Muscle layer of colon (tissue), 2 donors: Measurements from ENCODE around the gene RDH14.

Source experiments
- H3K27ac ChIP-seq: one replicate; pipeline ENCODE4 v1.7.0; 2013; ENCODE audit warnings: low read depth, mild to moderate bottlenecking, low read length, moderate library complexity
- H3K27me3 ChIP-seq, 2 donors: one replicate each; pipeline ENCODE4 v1.7.0; 2013; ENCODE audit warnings: low read length in 2 of 2, mild to moderate bottlenecking in 2 of 2; ENCODE audit not compliant: insufficient read depth in 2 of 2, control insufficient read depth in 1 of 2
- H3K36me3 ChIP-seq: one replicate; pipeline ENCODE4 v1.7.0; 2013; ENCODE audit warnings: mild to moderate bottlenecking, low read length; ENCODE audit not compliant: insufficient read depth
- H3K4me1 ChIP-seq: one replicate; pipeline ENCODE4 v1.7.0; 2013; ENCODE audit warnings: mild to moderate bottlenecking, low read length; ENCODE audit not compliant: insufficient read depth
- H3K4me3 ChIP-seq, 2 donors: one replicate each; pipeline ENCODE4 v1.7.0; 2013; ENCODE audit warnings: low read length in 2 of 2, low read depth in 1 of 2, mild to moderate bottlenecking in 1 of 2, moderate library complexity in 1 of 2
- H3K9ac ChIP-seq: one replicate; pipeline ENCODE4 v1.7.0; 2013; ENCODE audit warnings: low read length
- H3K9me3 ChIP-seq: one replicate; pipeline ENCODE4 v1.7.0; 2013; ENCODE audit warnings: mild to moderate bottlenecking, low read length
- donor health status: abdominal sarcoma.
- donor health status: Adenocarcinoma of cecum.

Gene RDH14

DNA sequence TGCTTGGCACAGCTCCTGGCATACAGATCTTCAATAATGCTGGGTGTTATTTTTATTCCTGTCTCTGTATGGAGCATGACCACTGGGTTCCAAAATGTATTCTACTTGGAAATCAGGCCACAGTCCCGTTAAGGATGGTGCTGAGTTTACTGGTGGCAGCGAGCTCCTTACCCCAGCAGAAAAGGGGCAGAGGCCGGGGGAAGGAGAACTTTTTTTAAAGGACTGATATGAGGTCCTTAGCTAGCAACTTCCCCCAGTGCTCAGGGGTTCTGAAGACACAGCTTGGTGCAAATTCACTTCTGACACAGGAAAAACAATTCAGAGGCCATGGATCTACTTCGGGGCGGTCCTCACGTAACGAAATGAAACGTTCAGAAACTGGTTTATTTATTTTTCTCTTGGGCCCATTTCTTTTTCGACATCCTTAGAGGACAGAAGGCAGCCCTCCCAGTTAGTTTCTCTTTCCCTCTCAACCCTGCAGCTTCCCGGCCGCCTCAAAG lies 872 bp downstream of the RDH14 start:
- Histone ChIP-seq H3K9ac (peak overlapping the region; percentile 79), H3K4me3 (peak overlapping the region; percentile 62 to 84), H3K4me1 (peaks cover 22% of the 10 kb centered on the region)

DNA sequence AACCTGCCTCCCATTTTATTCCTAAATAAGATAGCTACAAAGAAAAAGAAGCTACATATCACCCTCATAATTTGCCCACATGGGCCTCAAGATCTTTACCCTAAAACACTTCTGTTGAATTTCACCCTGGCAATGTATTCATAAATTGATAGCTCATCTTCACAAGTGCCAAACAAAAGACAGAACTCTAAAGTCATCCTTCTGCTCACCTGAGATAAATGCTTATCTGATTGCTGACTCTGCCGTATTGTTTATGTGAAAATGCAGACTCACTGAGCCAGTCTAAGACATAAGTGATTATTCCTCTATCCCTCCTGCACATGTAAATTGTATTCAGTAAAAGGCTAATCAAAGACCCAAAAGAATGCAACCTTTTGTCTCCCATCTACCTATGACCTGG lies 2.0 kb downstream of the RDH14 start:
- Histone ChIP-seq H3K36me3 (peaks cover 10% of the 10 kb centered on the region), H3K9me3 (no peaks in the 10 kb centered on the region), H3K27ac (no peak overlapping the region), H3K27me3 (no peaks in the 10 kb centered on the region), H3K4me1 (peaks cover 22% of the 10 kb centered on the region), H3K9ac (peak overlapping the region; percentile 79), H3K4me3 (peak overlapping the region in 1 of 2 donors; percentile 62)

More for the DNA sequence above, 872 bp downstream of the RDH14 start:
- H3K9me3 ChIP-seq, result no peaks in the 10 kb centered on the region
- peaks cover 7% of the 10 kb centered on the region for H3K36me3 ChIP-seq
- H3K27ac ChIP-seq, result peak overlapping the region; percentile 94
- no peaks in the 10 kb centered on the region for H3K27me3 ChIP-seq

GRCh38 chr2:18557121-18557520 lies 3.3 kb downstream of the RDH14 start:
- Histone ChIP-seq H3K36me3 (peaks cover 12% of the 10 kb centered on the region), H3K4me3 (no peak overlapping the region), H3K9ac (no peak overlapping the region), H3K27ac (no peak overlapping the region), H3K27me3 (no peaks in the 10 kb centered on the region), H3K4me1 (peaks cover 22% of the 10 kb centered on the region), H3K9me3 (no peaks in the 10 kb centered on the region)

- H3K9ac ChIP-seq, result no peak overlapping the region
- H3K27me3 ChIP-seq, result no peaks in the 10 kb centered on the region
- peaks cover 9% of the 10 kb centered on the region for H3K4me1 ChIP-seq
- no peaks in the 10 kb centered on the region for H3K9me3 ChIP-seq
- peaks cover 12% of the 10 kb centered on the region for H3K36me3 ChIP-seq
- H3K27ac ChIP-seq, result no peak overlapping the region
- H3K4me3 ChIP-seq, result no peak overlapping the region
Measured at GRCh38 chr2:18552351-18553077, 7.9 kb downstream of the RDH14 start.

DNA sequence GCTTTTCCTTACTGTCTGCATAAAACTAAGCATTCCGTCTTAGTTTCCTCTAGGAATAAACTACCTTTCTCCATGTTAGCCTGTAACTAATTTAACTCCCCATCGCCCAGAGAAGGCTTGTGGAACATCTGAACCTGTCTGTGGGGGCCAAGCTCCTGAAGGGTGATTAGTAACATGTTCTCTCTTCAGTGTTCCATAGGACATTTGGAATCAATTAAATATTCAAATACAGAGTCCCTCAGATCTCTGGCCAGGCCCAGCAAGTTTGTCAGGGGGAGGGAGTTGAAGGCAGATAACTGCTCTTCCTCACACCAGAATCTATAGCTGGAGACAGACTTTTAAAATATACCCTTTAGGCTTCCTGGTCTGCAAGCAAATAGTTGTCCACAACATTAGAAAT lies 8.8 kb downstream of the RDH14 start:
- H3K4me1 ChIP-seq, result peaks cover 12% of the 10 kb centered on the region
- no peak overlapping the region for H3K9ac ChIP-seq
- H3K36me3 ChIP-seq, result peaks cover 12% of the 10 kb centered on the region
- no peaks in the 10 kb centered on the region for H3K9me3 ChIP-seq
- H3K27me3 ChIP-seq, result no peaks in the 10 kb centered on the region
- H3K27ac ChIP-seq, result no peak overlapping the region
- H3K4me3 ChIP-seq, result no peak overlapping the region

GRCh38 chr2:18551169-18551568 lies 9.3 kb downstream of the RDH14 start:
- H3K27me3 ChIP-seq, result no peaks in the 10 kb centered on the region
- H3K4me1 ChIP-seq, result peaks cover 16% of the 10 kb centered on the region
- no peak overlapping the region for H3K4me3 ChIP-seq
- H3K27ac ChIP-seq, result no peak overlapping the region
- H3K36me3 ChIP-seq, result peaks cover 12% of the 10 kb centered on the region
- no peak overlapping the region for H3K9ac ChIP-seq
- H3K9me3 ChIP-seq, result no peaks in the 10 kb centered on the region

GRCh38 chr2:18550433-18550832 lies 10.0 kb downstream of the RDH14 start:
- Histone ChIP-seq H3K9me3 (no peaks in the 10 kb centered on the region), H3K4me3 (no peak overlapping the region), H3K9ac (no peak overlapping the region), H3K27me3 (no peaks in the 10 kb centered on the region), H3K4me1 (peaks cover 16% of the 10 kb centered on the region), H3K36me3 (peaks cover 10% of the 10 kb centered on the region), H3K27ac (no peak overlapping the region)

- peaks cover 5% of the 10 kb centered on the region for H3K36me3 ChIP-seq
- H3K4me1 ChIP-seq, result peaks cover 16% of the 10 kb centered on the region
- no peak overlapping the region for H3K9ac ChIP-seq
- H3K4me3 ChIP-seq, result no peak overlapping the region
- H3K27me3 ChIP-seq, result no peaks in the 10 kb centered on the region
- H3K27ac ChIP-seq, result no peak overlapping the region
- H3K9me3 ChIP-seq, result no peaks in the 10 kb centered on the region
Measured at GRCh38 chr2:18549083-18549482, 11.4 kb downstream of the RDH14 start.

GRCh38 chr2:18548621-18549020 lies 11.8 kb downstream of the RDH14 start:
- H3K4me1 ChIP-seq, result peaks cover 16% of the 10 kb centered on the region
- no peak overlapping the region for H3K9ac ChIP-seq

GRCh38 chr2:18546567-18546966 lies 13.9 kb downstream of the RDH14 start:
- no peaks in the 10 kb centered on the region for H3K27me3 ChIP-seq
- H3K9me3 ChIP-seq, result no peaks in the 10 kb centered on the region
- no peak overlapping the region for H3K27ac ChIP-seq
- H3K36me3 ChIP-seq, result no peaks in the 10 kb centered on the region
- peaks cover 10% of the 10 kb centered on the region for H3K4me1 ChIP-seq
- no peak overlapping the region for H3K4me3 ChIP-seq
- no peak overlapping the region for H3K9ac ChIP-seq

More at GRCh38 chr2:18548621-18549020, 11.8 kb downstream of the RDH14 start:
- Histone ChIP-seq H3K27ac (no peak overlapping the region), H3K36me3 (peaks cover 4% of the 10 kb centered on the region), H3K4me3 (no peak overlapping the region), H3K27me3 (no peaks in the 10 kb centered on the region), H3K9me3 (no peaks in the 10 kb centered on the region)

- H3K4me1 ChIP-seq, result peaks cover 9% of the 10 kb centered on the region
- no peak overlapping the region for H3K27ac ChIP-seq
- H3K36me3 ChIP-seq, result no peaks in the 10 kb centered on the region
- no peak overlapping the region for H3K4me3 ChIP-seq
- H3K9ac ChIP-seq, result no peak overlapping the region
- H3K27me3 ChIP-seq, result no peaks in the 10 kb centered on the region
- H3K9me3 ChIP-seq, result no peaks in the 10 kb centered on the region
Measured at GRCh38 chr2:18545384-18545783, 15.1 kb downstream of the RDH14 start.

DNA sequence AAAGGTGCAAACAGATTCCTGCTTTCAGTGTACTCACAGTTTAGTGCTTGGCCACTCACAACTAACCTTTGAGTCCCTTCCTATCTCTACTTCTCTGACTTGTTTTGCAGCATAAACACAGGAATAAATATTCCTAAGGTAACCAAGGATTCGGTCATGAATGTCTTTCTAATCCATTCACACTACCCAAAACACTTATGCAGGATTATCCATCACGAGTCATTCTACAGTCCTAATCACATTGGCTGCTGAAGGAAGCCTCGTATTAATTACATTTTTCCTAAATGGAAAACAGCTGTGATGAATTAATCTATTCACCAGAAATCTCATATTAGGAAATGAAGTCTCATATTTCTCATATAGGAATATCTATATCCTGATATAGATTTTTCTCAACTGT lies 16.3 kb downstream of the RDH14 start:
- H3K36me3 ChIP-seq, result no peaks in the 10 kb centered on the region
- no peaks in the 10 kb centered on the region for H3K9me3 ChIP-seq
- no peak overlapping the region for H3K4me3 ChIP-seq
- H3K27me3 ChIP-seq, result no peaks in the 10 kb centered on the region
- no peak overlapping the region for H3K27ac ChIP-seq
- no peak overlapping the region for H3K9ac ChIP-seq
- H3K4me1 ChIP-seq, result peaks cover 9% of the 10 kb centered on the region
